Fibroblast of skin of back (primary cell): ENCODE data around the gene SNRNP70.

Experiments used
- DNase-seq: peaks from one replicate; pipeline ENCODE4 v3.0.0-alpha.2; 2013

The SNRNP70 gene

GRCh38 chr19:49102303-49102702 is 17.1 kb downstream of the SNRNP70 start:
- DNase-seq = no peak

GRCh38 chr19:49103331-49104085 is 18.3 kb downstream of the SNRNP70 start:
- no peak for DNase-seq

- DNase-seq = no peak
These were observed 19.1 kb downstream of the SNRNP70 start for GRCh38 chr19:49104229-49104864.

DNA sequence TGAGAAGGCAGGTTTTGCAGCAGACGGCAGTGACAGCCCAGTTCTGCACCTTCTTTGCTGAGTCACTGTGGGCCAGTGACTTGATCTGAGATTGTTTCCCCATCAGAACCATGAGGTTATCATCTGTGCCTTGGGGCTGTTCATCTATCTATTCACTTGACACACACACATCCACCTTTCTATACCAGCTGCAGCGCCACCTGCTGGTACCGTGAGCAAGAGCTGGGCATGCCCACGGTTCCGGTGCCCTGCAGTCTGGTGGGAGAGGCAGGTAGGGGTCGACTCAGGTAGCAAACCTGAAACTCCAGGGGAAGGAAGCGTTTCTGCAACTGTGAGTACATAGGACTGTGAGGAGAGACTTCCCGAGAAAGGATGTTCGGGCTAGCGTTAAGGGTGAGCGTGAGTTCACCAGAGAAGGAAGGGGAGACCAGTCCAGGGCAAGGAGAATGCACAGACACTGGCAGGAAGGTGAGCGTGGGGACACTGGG is 21.4 kb downstream of the SNRNP70 start:
- DNase-seq = peak; percentile 43

- no peak for DNase-seq
These were observed 22.6 kb downstream of the SNRNP70 start for GRCh38 chr19:49107625-49108459.

DNA sequence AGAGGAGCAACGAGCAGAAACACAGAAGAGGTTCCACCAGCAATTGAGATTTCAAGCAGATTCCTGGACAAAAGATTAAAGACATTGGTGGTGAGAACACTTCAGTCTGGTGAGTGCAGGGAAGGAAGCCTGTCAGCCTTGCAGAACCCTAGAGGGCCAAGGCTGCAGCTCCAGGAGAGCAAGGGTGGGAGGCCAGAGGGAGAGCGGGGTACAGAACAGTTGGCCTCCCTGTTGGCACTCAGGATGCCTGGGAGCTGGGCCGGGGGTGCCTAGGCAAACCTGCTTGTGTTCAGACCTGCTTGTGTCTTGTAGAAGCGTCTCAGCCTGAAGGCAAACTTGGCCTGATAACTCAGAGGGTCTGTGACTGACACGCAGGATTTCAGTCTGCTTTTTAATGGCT is 23.8 kb downstream of the SNRNP70 start:
- no peak for DNase-seq

DNA sequence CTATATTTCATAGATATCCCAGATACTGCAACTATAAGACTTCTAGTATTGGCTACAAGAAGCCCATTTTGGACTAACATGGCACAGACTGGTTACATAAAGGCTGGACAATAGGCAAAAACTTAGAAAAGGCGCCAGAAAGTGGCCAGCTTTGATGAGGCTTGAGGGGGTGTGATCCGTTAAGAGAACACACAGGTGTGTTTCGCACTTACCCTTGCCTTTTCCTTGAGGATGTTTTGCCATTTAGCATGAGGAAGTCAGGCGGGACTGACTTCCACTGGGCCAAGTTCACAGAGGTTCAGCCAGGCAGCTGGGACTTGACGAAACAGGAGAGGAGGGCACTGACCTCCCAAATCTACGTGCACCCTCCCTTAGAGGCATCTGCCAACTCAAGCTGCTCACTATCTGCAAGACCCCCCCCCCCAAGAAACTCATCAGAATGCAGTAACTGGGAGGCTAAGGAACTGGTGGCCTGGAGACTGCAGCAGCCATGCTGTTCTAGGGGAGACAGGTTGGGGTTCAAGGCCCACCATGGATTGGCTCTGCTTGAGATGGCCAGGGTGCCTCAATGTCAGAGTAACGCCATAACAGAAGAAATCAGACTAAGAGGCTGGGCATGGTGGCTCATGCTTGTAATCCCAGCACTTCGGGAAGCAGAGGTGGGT is 24.4 kb downstream of the SNRNP70 start:
- no peak for DNase-seq

- DNase-seq = peak; percentile 54
These were observed 25.3 kb downstream of the SNRNP70 start for GRCh38 chr19:49110567-49110966.

- no peak for DNase-seq
These were observed 26.2 kb downstream of the SNRNP70 start for GRCh38 chr19:49111218-49111998.

DNA sequence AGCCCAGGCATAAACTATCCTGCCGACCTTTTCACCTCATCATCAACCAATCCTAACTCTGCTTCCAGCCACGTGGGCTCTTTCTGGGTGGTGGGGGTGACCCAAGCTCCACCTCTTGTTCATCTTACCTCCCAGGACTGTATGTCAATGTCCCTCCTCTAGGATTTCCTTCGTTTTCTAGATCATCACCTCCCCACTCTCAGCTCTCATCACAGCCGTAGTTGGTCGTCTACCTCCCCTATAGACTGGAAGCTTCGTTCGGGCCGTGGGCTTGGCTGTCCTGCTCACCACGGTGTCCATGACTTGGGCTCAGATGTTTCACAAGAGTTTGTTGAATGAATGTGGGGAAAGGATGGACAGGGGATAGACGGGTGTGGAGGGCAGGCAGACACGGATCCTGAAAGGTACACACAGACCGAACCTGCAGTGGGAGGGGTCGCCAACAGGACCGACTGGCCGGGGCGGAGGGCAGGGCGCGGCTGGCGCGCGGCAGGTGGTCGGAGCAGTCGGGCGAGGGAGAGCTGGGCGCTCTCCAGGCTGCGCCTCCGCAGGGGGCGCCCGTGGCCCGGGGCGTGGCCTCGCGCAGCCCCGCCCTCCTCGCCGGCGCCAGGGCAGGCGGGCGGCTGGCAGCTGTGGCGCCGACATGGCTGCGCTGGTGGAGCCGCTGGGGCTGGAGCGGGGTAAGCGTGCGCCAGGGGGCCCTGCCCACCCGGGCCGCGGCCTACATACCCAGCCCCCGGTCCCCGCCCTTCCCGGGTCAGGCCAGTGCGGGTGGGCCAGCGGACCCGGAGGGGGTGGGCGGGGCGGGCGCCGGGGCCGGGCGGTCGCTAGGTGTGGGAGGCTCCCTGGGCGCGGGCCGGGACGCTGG is 28.7 kb downstream of the SNRNP70 start, which contains the start of gene LIN7B:
Gene LIN7B, plus strand, starts transcription at position 609 of the 868 bp plus-strand sequence. Its CDS starts 35 bp downstream, at position 644.
- DNase-seq = peak; percentile 69

GRCh38 chr19:49114630-49115363 is 29.5 kb downstream of the SNRNP70 start:
- peak; percentile 62 for DNase-seq

DNA sequence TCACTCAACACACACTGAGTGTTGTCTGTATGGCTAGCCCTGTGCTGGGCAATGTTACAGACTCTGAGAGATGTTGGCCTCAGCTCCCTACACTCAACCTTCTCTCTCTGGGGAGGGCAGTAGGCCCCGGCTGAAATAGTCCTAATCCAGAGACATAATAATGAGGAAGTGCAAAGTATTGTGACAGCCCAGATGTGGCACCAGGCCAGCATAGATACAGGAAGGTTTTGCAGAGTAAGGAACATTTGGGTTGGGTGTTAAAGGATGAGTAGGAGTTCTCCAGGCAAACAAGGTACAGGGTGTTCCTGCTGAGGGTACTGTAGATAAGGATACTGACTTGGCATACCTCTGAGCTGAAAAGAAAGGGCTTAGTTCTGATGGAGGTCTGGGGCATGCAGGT is 31.3 kb downstream of the SNRNP70 start:
- no peak for DNase-seq

GRCh38 chr19:49117677-49118564 is 32.7 kb downstream of the SNRNP70 start:
- no peak for DNase-seq

GRCh38 chr19:49118565-49119410 is 33.5 kb downstream of the SNRNP70 start, which contains the start of gene C19orf73:
Gene C19orf73 (minus strand): TSS chr19:49119143. CDS start chr19:49119022, 121 bp downstream.
- peak; percentile 91 for DNase-seq

GRCh38 chr19:49119411-49120324 is 34.4 kb downstream of the SNRNP70 start, which contains the start of gene PPFIA3:
Gene PPFIA3 (plus strand): TSS chr19:49119544. CDS start chr19:49127874, 8,330 bp downstream.
- DNase-seq = peak; percentile 65

- DNase-seq = no peak
These were observed 35.1 kb downstream of the SNRNP70 start for GRCh38 chr19:49120325-49120683.
